ENCODE measurements around the gene RTF2.
A peak's percentile ranks its signal among the peaks of the same experiment; 100 is the strongest.
"Not testable (repeated sequence)": the region's sequence is repeated elsewhere in the genome, so short reads cannot be mapped to it uniquely, and the experiment has no call there.

RTF2 gene

GRCh38 chr20:56503916-56504315, 35.5 kb downstream of the RTF2 start:
- no peak for DNase-seq

GRCh38 chr20:56504373-56505005, 36.1 kb downstream of the RTF2 start:
- peak; percentile 49 for DNase-seq

GRCh38 chr20:56506103-56506502, 37.7 kb downstream of the RTF2 start:
- DNase-seq: no peak

DNA sequence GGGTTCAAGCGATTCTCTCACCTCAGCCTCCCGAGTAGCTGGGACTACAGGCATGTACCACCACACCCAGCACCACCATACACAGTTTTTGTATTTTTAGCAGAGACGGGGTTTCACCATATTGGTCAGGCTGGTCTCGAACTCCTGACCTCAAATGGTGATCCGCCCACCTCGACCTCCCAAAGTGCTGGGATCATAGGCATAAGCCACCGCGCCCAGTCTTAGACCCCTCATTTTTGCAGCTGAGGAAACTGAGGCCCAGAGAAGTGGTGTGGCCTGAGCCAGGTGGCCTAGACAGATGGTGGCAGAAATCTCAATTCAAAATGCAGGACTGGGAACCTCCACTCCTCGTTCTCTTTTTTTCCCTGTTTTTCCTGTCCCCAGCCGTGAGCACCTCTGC, 43.5 kb downstream of the RTF2 start:
- DNase-seq: no peak

DNA sequence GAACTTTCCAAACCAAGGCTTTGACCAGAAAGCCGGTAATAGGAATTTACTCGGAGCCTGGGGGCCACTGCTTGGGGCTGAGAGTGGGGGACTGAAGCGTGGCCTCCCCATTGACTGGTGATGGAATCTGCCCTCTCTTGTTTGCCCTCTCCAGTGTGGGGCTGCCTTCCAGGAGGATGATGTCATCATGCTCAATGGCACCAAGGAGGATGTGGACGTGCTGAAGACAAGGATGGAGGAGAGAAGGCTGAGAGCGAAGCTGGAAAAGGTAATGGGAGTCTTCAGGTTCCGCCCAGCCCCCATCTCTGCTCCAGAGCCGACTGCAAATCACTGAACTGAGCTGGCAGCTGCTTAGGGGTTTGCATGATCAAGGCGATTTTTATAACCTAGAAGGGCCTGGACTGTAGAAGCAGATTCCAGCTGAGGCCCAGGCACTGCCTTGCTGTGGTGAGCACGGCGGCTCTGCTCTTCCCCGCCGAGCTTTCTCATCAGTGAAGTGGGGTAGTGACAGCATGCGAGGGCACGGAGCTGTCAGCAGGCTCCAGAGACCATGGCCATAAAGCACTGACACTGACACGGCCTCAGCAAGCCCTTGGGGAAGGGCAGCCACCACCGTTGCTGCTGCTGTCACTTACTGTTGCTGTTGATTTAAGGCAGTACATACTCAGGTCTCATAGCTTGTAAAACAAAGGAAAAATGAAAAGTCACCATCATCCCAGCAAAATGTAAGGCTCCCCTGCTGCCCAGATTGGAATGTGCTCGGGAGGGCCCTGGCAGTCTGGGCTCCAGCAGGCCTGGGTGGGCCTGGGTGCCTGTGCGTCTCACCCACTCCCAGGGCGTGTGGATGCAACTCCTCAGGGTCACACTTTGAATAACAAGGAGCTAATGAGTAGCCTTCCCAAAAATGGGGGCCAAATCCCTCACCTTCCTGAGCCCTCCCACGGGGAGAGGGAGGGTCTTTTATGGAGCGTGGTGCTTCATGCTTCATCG, 45.0 kb downstream of the RTF2 start:
- no peak for DNase-seq

DNA sequence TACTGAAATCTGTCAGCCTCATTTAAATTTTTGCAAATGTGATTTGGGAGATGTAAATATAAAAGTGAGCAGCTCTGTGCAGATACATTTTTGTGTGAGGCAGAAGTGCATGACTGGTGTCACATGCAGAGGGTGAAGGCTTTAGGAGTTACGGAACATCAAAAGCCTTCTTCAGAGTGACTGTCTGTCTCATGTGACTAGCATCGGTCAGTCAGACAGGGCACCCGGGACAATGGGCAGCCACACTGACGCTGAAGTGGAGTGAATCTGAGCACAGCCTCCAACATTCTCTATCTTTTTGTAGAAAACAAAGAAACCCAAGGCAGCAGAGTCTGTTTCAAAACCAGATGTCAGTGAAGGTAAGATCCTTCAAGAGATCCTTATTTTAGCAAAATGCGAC, 48.2 kb downstream of the RTF2 start:
- no peak for DNase-seq

GRCh38 chr20:56517211-56517610, 48.8 kb downstream of the RTF2 start:
- DNase-seq: no peak

DNA sequence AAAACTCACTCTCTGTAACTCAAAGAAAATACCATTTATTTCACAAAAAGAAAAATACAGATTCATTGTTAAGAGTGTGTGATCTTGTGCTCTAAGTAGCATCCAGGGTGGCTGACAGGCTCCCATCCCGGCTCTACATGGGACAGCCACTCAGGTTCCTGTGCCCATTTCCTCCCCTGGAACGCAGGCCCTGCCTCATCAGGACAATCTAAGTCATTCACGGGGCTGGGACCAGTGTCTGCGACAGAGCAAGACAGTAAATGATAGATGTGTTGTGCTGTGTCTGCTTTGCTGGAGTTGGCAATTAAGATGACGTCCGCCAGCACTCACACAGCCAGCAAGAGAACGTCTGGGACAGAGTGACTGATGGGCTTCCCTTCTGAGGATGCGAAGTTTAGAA, 49.2 kb downstream of the RTF2 start:
- DNase-seq: no peak

GRCh38 chr20:56518126-56518525, 49.7 kb downstream of the RTF2 start:
- DNase-seq: no peak

GRCh38 chr20:56518721-56519398, 50.4 kb downstream of the RTF2 start:
- no peak for DNase-seq

- no peak for DNase-seq
Measured at GRCh38 chr20:56519551-56519950, 51.1 kb downstream of the RTF2 start.

- DNase-seq: no peak
Measured at GRCh38 chr20:56520180-56520579, 51.8 kb downstream of the RTF2 start.

GRCh38 chr20:56520746-56521354, 52.4 kb downstream of the RTF2 start:
- not testable (repeated sequence) for DNase-seq

DNA sequence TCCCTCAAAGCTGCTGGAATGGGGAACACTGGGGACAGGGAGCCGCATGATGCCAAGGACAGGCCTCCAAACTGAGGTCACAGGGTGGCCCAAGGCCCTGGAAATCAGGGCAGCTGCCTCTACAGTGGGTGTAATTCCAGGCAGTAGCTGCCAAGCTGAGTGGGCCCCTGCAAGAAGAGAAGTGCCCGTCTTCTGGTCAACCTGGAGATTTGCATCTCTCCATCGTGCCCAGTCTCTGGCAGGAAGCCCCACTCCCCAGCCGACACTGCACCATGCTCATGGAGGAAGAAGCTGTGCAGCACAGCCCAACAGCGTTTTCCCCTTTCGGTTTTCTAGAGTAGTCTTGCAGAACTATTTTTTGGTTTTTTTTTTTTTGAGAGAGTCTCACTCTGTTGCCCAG, 53.9 kb downstream of the RTF2 start:
- no peak for DNase-seq

- not testable (repeated sequence) for DNase-seq
Measured at GRCh38 chr20:56524444-56524843, 56.0 kb downstream of the RTF2 start, which contains the start of gene FAM209A. FAM209A (plus strand) TSS chr20:56524744; CDS start chr20:56524809, 65 bp downstream.

DNA sequence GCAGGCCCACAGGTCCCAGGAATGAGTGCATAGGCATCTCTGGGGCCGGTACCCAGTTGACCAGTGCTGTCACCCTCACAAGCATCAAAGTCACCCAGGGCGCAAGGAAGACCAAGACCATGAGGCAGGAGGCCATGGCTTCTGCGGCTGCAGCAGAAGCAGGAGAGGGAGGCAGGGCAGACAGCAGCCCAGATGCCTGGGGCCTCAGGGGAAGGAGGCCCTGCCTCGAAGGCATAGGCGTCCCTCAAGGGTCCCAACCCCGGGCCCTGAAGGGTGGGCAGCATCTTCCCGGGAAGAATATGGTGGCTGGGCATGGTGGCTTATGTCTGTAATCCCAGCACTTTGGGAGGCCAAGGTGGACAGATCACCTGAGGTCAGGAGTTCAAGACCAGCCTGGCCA, 59.1 kb downstream of the RTF2 start:
- DNase-seq: no peak

DNA sequence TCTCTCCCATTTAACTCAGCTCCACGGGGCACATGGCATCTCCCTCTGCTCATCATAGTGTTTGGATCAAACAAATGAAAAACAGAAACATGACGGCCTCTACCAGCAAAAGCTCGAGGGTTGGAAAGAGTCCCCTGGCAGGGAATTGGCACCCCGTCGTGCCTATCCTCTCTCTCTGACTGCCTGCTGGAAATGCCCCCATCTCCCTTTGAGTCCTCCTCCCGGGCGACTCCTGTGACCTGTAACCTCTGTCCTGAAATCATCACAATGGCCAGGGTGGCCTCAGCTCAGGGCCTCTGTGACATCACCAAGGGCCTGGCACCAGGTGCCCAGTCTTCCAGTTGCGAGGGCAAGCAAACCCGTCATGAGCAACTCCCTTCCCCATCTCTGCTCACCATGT, 64.5 kb downstream of the RTF2 start, which contains the start of gene FAM209B:
Gene FAM209B, plus strand, starts transcription at position 301 of the 400 bp plus-strand sequence. Its CDS starts 96 bp downstream, at position 397.
- DNase-seq: not testable (repeated sequence)

DNA sequence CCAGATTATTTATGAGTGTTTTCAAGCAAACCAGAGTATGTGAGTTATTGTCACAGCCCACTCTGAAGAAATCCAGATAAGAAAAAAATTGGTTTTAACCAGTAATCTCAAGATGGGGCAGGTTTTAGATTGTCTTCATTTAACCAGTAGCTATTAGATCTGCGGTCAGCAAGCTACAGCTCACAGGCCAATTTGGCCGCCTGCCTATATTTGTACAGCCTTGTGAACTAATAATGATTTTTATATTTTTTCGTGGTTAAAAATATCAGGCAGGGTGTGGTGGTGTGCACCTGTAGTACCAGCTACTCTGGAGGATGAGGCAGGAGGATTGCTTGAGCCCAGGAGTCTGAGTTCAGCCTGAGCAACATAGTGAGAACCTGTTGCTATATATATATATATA, 69.6 kb downstream of the RTF2 start:
- no peak for DNase-seq

- DNase-seq: no peak
Measured at GRCh38 chr20:56540415-56540814, 72.0 kb downstream of the RTF2 start.

- no peak for DNase-seq
Measured at GRCh38 chr20:56542489-56543030, 74.1 kb downstream of the RTF2 start.

DNA sequence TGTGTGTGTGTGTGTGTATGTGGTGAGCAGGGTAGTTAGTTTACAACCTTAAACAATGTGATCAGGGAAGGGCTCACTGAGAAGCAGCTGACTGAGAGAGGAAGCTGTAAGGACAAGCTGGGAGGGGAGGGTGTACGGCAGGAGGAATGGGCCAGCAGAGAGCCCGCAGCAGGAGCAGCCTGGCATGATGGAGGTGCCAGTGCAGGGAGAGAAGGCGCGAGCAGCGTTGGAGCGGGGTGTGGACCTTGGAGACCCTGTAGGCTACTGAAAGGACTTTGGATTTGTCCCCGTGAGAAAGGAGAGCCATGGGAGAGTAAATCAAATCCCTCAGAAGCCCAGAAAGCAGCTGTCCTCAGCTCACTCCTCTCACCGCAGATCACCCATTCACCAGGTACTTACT, 83.1 kb downstream of the RTF2 start:
- no peak for DNase-seq

DNA sequence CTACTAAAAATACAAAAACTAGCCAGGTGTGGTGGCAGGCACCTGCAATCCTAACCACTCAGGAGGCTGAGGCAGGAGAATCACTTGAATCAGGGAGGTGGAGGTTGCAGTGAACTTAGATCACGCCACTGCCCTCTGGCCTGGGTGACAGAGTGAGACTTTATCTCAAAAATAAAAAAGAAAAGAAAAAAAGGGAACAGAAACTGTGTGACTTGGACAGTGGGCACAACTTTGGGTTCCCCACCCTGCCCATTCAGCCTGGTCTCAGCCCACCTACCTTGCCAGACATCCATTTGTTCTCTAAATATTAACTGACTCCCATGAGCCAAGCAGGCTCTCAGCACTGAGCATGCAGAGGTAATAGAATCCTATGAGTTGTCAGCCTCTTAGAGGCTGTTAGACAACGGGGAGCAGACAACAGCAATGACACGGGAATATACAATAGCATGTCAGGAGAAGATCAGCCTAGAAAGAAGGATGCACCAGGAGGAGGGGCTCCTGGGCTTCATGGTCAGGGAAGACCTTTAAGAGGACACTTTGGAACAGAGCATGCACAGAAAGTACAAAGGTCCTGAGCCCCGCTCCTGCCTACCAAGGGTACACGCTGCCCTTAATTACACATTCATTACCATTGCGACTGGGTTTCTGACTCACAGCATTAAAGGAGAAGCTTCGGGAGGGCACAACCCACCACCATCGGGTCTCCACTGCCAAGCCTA, 84.6 kb downstream of the RTF2 start:
- DNase-seq: no peak
